Adrenal gland (tissue), 12 donors: ENCODE results near the gene SEC14L5. TPM values are rescaled to one million over a fixed set of nuclear protein-coding genes. Genes with fewer than 3 reads are reported as not detected.

Source experiments
- DNase-seq, 7 donors: peaks; one replicate each; pipeline ENCODE4 v3.0.0-alpha.2; 2019 to 2020
- H3K27ac ChIP-seq, 5 donors: fragments of 200-600 bp; sonication (generic) in 4 of 5; 1 replicate in 3 of 5; 2 replicates in 2 of 5; pipeline versions ENCODE4 v1.5.1 to v1.8.0; 2016 to 2020; ENCODE audit warnings: mild to moderate bottlenecking in 1 of 5
- H3K27me3 ChIP-seq: fragments of 200-600 bp; 2 replicates; pipeline ENCODE4 v1.8.0; 2021
- H3K36me3 ChIP-seq, 2 donors: fragments of 200-600 bp; replicated peaks in 1 of 2; 1 replicate in 1 of 2; 2 replicates in 1 of 2; pipeline versions ENCODE4 v1.5.1 to v1.8.0; 2018 to 2022
- H3K4me1 ChIP-seq, 2 donors: fragments of 200-600 bp; replicated peaks in 1 of 2; 1 replicate in 1 of 2; 2 replicates in 1 of 2; pipeline versions ENCODE4 v1.5.1 to v1.8.0; 2018 to 2021
- H3K4me3 ChIP-seq, 4 donors: fragments of 200-600 bp; sonication (generic) in 3 of 4; one replicate each; pipeline ENCODE4 v1.5.1; 2016 to 2018
- H3K9me3 ChIP-seq, 3 donors: fragments of 200-600 bp; sonication (generic) in 1 of 3; replicated peaks in 1 of 3; 1 replicate in 2 of 3; 2 replicates in 1 of 3; pipeline versions ENCODE4 v1.5.1 to v1.8.0; 2016 to 2021
- CTCF ChIP-seq, 6 experiments: fragments of 450-650 bp in 4 of 6; fragments of 200-600 bp in 2 of 6; sonication (generic) in 1 of 6; IDR thresholded peaks; 1 replicate in 5 of 6; 2 replicates in 1 of 6; pipeline versions ENCODE4 v1.5.1 to v1.8.0; 2016 to 2021; ENCODE audit warnings: antibody characterized with exemption in 6 of 6, mild to moderate bottlenecking in 2 of 6, moderate library complexity in 1 of 6
- POLR2A ChIP-seq, 2 donors: fragments of 450-650 bp; IDR thresholded peaks; one replicate each; pipeline ENCODE4 v1.6.1; 2017; ENCODE audit warnings: antibody characterized with exemption in 2 of 2, mild to moderate bottlenecking in 2 of 2, moderate library complexity in 1 of 2
- WGBS, 4 donors: extraction: QIAGEN DNeasy Blood & Tissue Kit in 2 of 4; methylation state at CpG; one replicate each; pipeline versions ENCODE4 v1.1.5 to v1.1.7; 2013 to 2017; 5-methylcytosine and 5-hydroxymethylcytosine counted together
- intact Hi-C, 2 donors: fragments of 100-400 bp; cut with DNase I; formaldehyde crosslinking; loops; one replicate each; pipeline versions ENCODE4 v1.14.1 to v1.15.0; 2022 to 2023
- polyA plus RNA-seq, 3 donors: library from polyadenylated mRNA; stranded (reverse); fragments of 200-250 nt in 2 of 3; fragments of 350-450 nt in 1 of 3; fragmentation: Illumina TruSeq in 1 of 3; extraction: RNeasy Lipid Tissue Mini Kit (QIAGEN cat#74804) in 1 of 3; gene quantifications; one replicate each; pipeline ENCODE4 v1.2.3, GENCODE V29; 2013 to 2014
- total RNA-seq, 9 donors: library from RNA; depleted of rRNA in 4 of 9; stranded (reverse); fragments of >200 nt in 4 of 9; fragments of 120-200 nt in 1 of 9; fragmentation: NEBNext Ultra II Directional in 1 of 9; extraction: Animal tissue kit (Norgen Biotek cat#: 25700) in 1 of 9; gene quantifications; one replicate each; pipeline versions ENCODE4 v1.1.0 to v1.2.4, GENCODE V29; 2013 to 2023
- donor health status: healthy with polysubstance abuse.
- donor health status: Bipolar disorder and iron deficiency.
- donor health status: DM: yes; HTN: yes; CAD: no.
- donor health status: DM: no; HTN: no; CAD: no.
- donor health status: DM: no; HTN: no; CAD: no.
- donor health status: DM: yes; HTN: yes; CAD: no.

The SEC14L5 gene
- total and polyA plus RNA-seq, 12 donors, result 0.12 to 1.8 (median 0.69) TPM

- intact Hi-C loops, result no loop called here
- H3K36me3 ChIP-seq, result no peaks in the 10 kb centered on the region
- peak in 6 of 7 donors; percentile 47 to 70 (median 60) for DNase-seq
- WGBS, 4 donors, result 53 to 69% (median 60%) methylated on average over 6 to 11 of the region's 11 CpGs
- no peak overlapping the region for H3K4me3 ChIP-seq
- H3K27ac ChIP-seq, result peak overlapping the region in 2 of 5 donors; percentile 54 to 59
- H3K9me3 ChIP-seq, result no peaks in the 10 kb centered on the region
- H3K27me3 ChIP-seq, result no peaks in the 10 kb centered on the region
- H3K4me1 ChIP-seq, result peaks cover 0 to 7% of the 10 kb centered on the region in 2 donors
- TF ChIP-seq POLR2A (IDR thresholded peaks at IDR 0.05) (no peak), CTCF (IDR thresholded peaks at IDR 0.05) (no peak)
These were observed 42.8 kb upstream of the SEC14L5 start for GRCh38 chr16:4915226-4915761.

GRCh38 chr16:4917117-4917516, 41.0 kb upstream of the SEC14L5 start:
- Histone ChIP-seq H3K4me1 (peaks cover 0 to 7% of the 10 kb centered on the region in 2 donors), H3K36me3 (no peaks in the 10 kb centered on the region), H3K27ac (peak overlapping the region in 1 of 5 donors; percentile 42), H3K4me3 (no peak overlapping the region), H3K9me3 (no peaks in the 10 kb centered on the region), H3K27me3 (no peaks in the 10 kb centered on the region)
- TF ChIP-seq POLR2A (IDR thresholded peaks at IDR 0.05) (no peak), CTCF (IDR thresholded peaks at IDR 0.05) (no peak)
- DNase-seq, result no peak
- WGBS, 4 donors, result 13 to 27% (median 19%) methylated on average over 4 of the region's 4 CpGs
- intact Hi-C loops, result no loop called here

- Histone ChIP-seq H3K36me3 (no peaks in the 10 kb centered on the region), H3K4me1 (peaks cover 0 to 7% of the 10 kb centered on the region in 2 donors), H3K27me3 (no peaks in the 10 kb centered on the region), H3K27ac (no peak overlapping the region), H3K4me3 (no peak overlapping the region), H3K9me3 (no peaks in the 10 kb centered on the region)
- intact Hi-C loops, result no loop called here
- DNase-seq, result no peak
- TF ChIP-seq POLR2A (IDR thresholded peaks at IDR 0.05), result no peak
- no peak for TF ChIP-seq CTCF (IDR thresholded peaks at IDR 0.05)
- 71 to 87% (median 79%) methylated on average over 1 to 13 of the region's 13 CpGs for WGBS, 4 donors
These were observed 39.3 kb upstream of the SEC14L5 start for GRCh38 chr16:4918781-4919251.

GRCh38 chr16:4920826-4921225, 37.3 kb upstream of the SEC14L5 start:
- WGBS, 4 donors, result 82 to 96% (median 85%) methylated on average over 2 to 5 of the region's 5 CpGs
- Histone ChIP-seq H3K36me3 (no peaks in the 10 kb centered on the region), H3K27me3 (no peaks in the 10 kb centered on the region), H3K9me3 (no peaks in the 10 kb centered on the region), H3K27ac (no peak overlapping the region), H3K4me1 (peaks cover 0 to 7% of the 10 kb centered on the region in 2 donors), H3K4me3 (no peak overlapping the region)
- no peak for DNase-seq
- intact Hi-C loops, result no loop called here
- TF ChIP-seq POLR2A (IDR thresholded peaks at IDR 0.05) (no peak), CTCF (IDR thresholded peaks at IDR 0.05) (no peak)
